Measurements from ENCODE around the gene CNIH2.

DNA sequence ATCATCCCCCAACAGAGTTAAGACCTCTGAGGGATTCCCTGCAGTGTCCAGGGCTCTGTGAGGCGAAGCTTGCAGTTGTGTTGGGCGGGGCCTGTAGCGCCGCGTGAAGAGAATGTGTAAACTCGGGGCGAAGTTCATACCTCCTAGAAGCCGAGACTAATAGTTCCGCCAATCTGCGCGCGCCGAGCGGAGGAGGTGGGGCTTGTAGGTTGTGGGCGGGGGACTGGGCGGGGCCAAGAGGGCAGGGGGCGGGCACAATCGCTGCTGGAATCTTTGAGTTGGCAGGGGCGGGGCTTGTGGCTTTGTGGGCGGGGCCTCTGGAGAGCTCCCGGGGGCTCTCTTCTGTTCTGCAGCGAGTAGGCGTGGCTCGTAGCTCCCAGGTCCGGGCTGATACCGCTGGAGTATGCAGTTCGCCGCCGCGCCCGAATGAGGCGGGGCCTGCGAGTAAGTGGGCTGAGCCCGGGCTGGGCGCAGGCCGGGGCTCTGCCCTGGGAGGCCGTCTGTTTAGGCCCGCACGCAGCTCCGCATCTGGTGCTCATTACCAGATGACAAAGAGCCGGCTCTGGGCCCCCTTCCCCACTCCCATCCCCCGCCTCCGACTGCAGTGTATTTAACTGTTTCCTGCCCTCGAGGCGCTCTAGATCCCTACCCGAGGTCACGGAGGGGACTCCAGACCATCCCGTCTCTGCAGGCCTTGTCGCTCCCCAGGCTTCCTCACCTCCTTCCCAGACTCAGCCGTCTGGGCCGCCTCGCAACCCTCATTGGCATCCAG lies 34.8 kb downstream of the CNIH2 start:
- peak in 1 of 2 donors; percentile 59 for TF ChIP-seq EP300 (IDR thresholded peaks at IDR 0.05)
- TF ChIP-seq, protein P1, sequence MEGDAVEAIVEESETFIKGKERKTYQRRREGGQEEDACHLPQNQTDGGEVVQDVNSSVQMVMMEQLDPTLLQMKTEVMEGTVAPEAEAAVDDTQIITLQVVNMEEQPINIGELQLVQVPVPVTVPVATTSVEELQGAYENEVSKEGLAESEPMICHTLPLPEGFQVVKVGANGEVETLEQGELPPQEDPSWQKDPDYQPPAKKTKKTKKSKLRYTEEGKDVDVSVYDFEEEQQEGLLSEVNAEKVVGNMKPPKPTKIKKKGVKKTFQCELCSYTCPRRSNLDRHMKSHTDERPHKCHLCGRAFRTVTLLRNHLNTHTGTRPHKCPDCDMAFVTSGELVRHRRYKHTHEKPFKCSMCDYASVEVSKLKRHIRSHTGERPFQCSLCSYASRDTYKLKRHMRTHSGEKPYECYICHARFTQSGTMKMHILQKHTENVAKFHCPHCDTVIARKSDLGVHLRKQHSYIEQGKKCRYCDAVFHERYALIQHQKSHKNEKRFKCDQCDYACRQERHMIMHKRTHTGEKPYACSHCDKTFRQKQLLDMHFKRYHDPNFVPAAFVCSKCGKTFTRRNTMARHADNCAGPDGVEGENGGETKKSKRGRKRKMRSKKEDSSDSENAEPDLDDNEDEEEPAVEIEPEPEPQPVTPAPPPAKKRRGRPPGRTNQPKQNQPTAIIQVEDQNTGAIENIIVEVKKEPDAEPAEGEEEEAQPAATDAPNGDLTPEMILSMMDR (IDR thresholded peaks at IDR 0.05) = no peak
- peak; percentile 50 to 55 for TF ChIP-seq POLR2A (IDR thresholded peaks at IDR 0.05)
